ENCODE measurements around the gene ABCA9. TPM values are rescaled to one million over a fixed set of nuclear protein-coding genes. Genes with fewer than 3 reads are reported as not detected.
A peak's percentile ranks its signal among the peaks of the same experiment; 100 is the strongest.
"Not testable (repeated sequence)": the region's sequence is repeated elsewhere in the genome, so short reads cannot be mapped to it uniquely, and the experiment has no call there.

Gene ABCA9
- total and polyA plus RNA-seq, 2 of the 13 experiments (the other 11 are each of a cell fraction or from before 2014, with no cell fraction given), result 0.04 TPM; not detected in 1

- FAIRE-seq; ATAC-seq; H3K27me3 ChIP-seq (ENCODE audit: control insufficient read depth in 1 of 2, insufficient read depth in 2 of 2, low read length in 2 of 2); H3K9ac ChIP-seq (ENCODE audit: insufficient read depth, low read depth, low read length); H3K27ac ChIP-seq (ENCODE audit: extremely low read length, insufficient read depth, low read length); BruUV-seq (replicated peaks); CTCF ChIA-PET (ENCODE audit: low intra/inter-chr PET ratio, low total read pairs); H2AFZ ChIP-seq (ENCODE audit: low read length); H3K4me3 ChIP-seq (replicated peaks in 1 of 3; ENCODE audit: insufficient read depth in 1 of 3, low read depth in 2 of 3, low read length in 3 of 3); H3K79me2 ChIP-seq (ENCODE audit: insufficient read depth, low read length); H3K36me3 ChIP-seq (replicated peaks in 1 of 2; ENCODE audit: control insufficient read depth in 1 of 2, insufficient read depth in 2 of 2, low read length in 2 of 2); H3K9me3 ChIP-seq (ENCODE audit: low read length); POLR2A ChIA-PET; H4K20me1 ChIP-seq (ENCODE audit: insufficient read depth, low read length); TF ChIP-seq CREM (CRISPR knock-in tag; IDR thresholded peaks at IDR 0.05): not testable (repeated sequence)
- Histone ChIP-seq H3K4me2 (ENCODE audit: low read depth, low read length) (0 out of 2 replicates have a peak overlapping the region, but pooled peaks have one; percentile 9), H3K4me1 (ENCODE audit: insufficient read depth, low read length) (peaks cover 57% of the 10 kb centered on the region)
- intact Hi-C loops (cut with micrococcal nuclease; ENCODE audit: unreplicated experiment) (loop anchor here (5.0 kb wide), 1 partner anchor 301 kb away; no protein-coding TSS in a partner anchor), in situ Hi-C loops (cut with HindIII; ENCODE audit: extremely low pct_ligation_motif_present, low pct_unique_long_range_greater_than_20kb) (loop anchor here (25.0 kb wide), 1 partner anchor 286 kb away; no protein-coding TSS in a partner anchor)
- peak; percentile 82 for DNase-seq (ENCODE audit: low spot score)
- 0% methylated on average over 1 of the region's 1 CpG for WGBS (ENCODE audit: low lambda C conversion rate)
- TF ChIP-seq KDM6A (CRISPR knock-in tag; IDR thresholded peaks at IDR 0.05; ENCODE audit: low read depth) (peak; percentile 55), ZNF670 (CRISPR knock-in tag; IDR thresholded peaks at IDR 0.05; ENCODE audit: borderline replicate concordance) (peak; percentile 71; the same call in 1 of the 2 replicates), SNAPC2 (CRISPR knock-in tag; IDR thresholded peaks at IDR 0.05) (peak; percentile 69; the same call in 1 of the 2 replicates), SALL2 (CRISPR knock-in tag; IDR thresholded peaks at IDR 0.05) (0 out of 2 replicates have a peak, but pooled peaks have one; percentile 62), SMARCC2 (IDR thresholded peaks at IDR 0.05) (0 out of 2 replicates have a peak, but pooled peaks have one; percentile 71), ZNF747 (CRISPR knock-in tag; IDR thresholded peaks at IDR 0.05; ENCODE audit: borderline replicate concordance) (peak; percentile 53; the same call in 1 of the 2 replicates), ZNF331 (CRISPR knock-in tag; IDR thresholded peaks at IDR 0.05) (peak; percentile 70; the same call in 1 of the 2 replicates), ZNF556 (CRISPR knock-in tag; IDR thresholded peaks at IDR 0.05; ENCODE audit: borderline replicate concordance) (peak; percentile 73; the same call in 1 of the 2 replicates), HMG20B (CRISPR knock-in tag; conservative IDR thresholded peaks at IDR 0.05) (peak; percentile 89), ATF4 (CRISPR knock-in tag; IDR thresholded peaks at IDR 0.05) (peak in 1 of 2 experiments; percentile 77; a peak in 2 of 4 replicates), YY1 (IDR thresholded peaks at IDR 0.05; ENCODE audit: insufficient read depth, insufficient replicate concordance, low read depth, low read length) (peak; percentile 12), CREM (IDR thresholded peaks at IDR 0.05) (peak; percentile 90), ZNF703 (CRISPR knock-in tag; IDR thresholded peaks at IDR 0.05; ENCODE audit: borderline replicate concordance) (peak; percentile 85), TCF7 (IDR thresholded peaks at IDR 0.05; ENCODE audit: low read depth) (peak; percentile 95), TP53 (CRISPR knock-in tag; conservative IDR thresholded peaks at IDR 0.05) (peak; percentile 50; the same call in 1 of the 2 replicates), MIER2 (CRISPR knock-in tag; IDR thresholded peaks at IDR 0.05) (0 out of 2 replicates have a peak, but pooled peaks have one; percentile 29), CEBPG (CRISPR knock-in tag; IDR thresholded peaks at IDR 0.05) (peak; percentile 89), SKI (IDR thresholded peaks at IDR 0.05; ENCODE audit: partially characterized antibody) (peak; percentile 94), NFIC (IDR thresholded peaks at IDR 0.05; ENCODE audit: low read length) (peak; percentile 77), ZNF12 (CRISPR knock-in tag; IDR thresholded peaks at IDR 0.05) (peak; percentile 79; the same call in 1 of the 2 replicates), ZNF629 (CRISPR knock-in tag; conservative IDR thresholded peaks at IDR 0.05) (0 out of 2 replicates have a peak, but pooled peaks have one; percentile 22), ZFP82 (CRISPR knock-in tag; IDR thresholded peaks at IDR 0.05; ENCODE audit: borderline replicate concordance) (0 out of 2 replicates have a peak, but pooled peaks have one; percentile 54), KMT2B (CRISPR knock-in tag; IDR thresholded peaks at IDR 0.05) (peak; percentile 32; the same call in 1 of the 2 replicates), PPARG (CRISPR knock-in tag; conservative IDR thresholded peaks at IDR 0.05) (peak; percentile 65), FOXJ3 (CRISPR knock-in tag; IDR thresholded peaks at IDR 0.05; ENCODE audit: borderline replicate concordance) (peak; percentile 98), PITX1 (CRISPR knock-in tag; IDR thresholded peaks at IDR 0.05) (peak; percentile 90), STAG1 (CRISPR knock-in tag; IDR thresholded peaks at IDR 0.05) (0 out of 2 replicates have a peak, but pooled peaks have one; percentile 2), GATA4 (IDR thresholded peaks at IDR 0.05; ENCODE audit: borderline replicate concordance, low read depth) (peak; percentile 96)
Measured at GRCh38 chr17:69072803-69073256, 12.1 kb upstream of the ABCA9 start.
